ENCODE data around the gene TTC28.
"Not testable (repeated sequence)": the region's sequence is repeated elsewhere in the genome, so short reads cannot be mapped to it uniquely, and the experiment has no call there.

Gene TTC28

DNA sequence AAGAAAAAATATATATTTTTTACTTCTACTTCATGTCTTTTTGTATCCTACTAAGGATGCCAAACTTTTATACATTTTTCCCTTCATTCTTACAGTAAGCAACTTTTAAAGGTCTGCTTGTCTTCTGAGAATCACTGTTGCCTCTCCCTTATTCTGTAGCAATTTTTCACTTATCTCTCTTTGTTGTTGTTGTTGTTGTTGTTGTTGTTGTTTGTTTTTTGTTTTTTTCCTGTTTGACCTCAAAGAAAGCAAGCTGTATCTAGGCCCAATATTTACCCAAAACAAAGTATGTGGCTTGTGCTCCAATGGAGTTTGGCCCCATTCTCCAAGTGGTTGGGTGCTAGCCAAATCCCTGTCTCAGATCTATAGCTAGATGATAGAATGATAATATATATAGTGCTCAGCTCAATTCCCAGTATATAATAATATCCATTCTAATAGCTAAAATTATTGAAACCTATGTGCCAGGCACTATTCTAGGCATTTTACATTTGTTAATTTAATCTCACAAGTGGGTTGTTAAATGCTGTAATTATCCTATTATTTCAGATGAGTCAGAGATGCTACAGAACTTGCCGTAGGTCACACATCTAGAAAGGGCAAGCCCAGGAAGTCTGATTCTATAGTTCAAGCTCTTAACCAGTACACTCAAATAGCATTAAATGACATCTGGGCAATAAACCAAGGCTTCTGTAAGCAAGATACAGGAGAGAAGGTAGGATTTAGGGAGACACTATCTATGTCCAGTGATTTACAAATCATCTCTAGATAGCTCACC, 555.5 kb downstream of the TTC28 start:
- no peak for DNase-seq

DNA sequence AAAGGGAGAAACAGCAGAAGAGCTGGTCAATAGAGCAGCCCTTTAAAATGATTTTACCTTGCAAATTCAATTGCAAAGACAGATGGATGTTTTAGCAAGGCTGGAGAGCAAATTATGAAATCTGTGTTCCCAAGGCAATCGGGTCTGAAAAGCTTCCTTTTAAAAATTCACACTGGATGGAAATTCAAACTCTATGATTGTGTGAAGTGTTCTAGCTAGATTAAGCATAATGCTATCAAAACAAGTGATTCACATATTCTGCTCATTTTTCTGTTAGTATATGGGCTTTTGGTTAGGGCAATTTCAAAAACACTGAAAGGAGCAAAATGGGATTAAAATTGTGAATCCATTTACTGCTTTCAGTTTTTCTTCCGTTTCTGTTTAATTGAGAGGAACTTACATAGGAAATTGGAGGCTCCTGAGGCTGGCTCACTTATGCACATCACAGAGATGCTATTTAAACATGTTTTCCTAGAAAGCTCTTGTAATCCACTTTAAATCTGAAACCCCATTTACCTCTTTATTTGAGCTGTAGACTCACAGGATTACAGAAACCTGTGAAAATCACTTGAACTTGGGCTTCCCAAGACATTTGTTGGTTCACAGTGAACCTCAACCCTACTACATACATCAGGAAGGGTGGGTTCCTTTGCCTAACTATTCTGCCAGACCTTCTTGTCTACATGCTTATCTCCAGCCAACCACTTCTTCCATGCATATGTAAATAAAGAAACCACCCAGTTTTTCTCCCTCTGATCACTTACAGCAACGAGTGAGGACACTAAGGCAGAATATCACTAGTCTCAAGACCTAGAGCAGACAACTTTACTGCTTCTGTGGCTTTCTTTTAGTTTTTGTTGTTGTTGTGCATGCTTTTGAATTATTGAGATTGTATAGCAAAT, 558.7 kb downstream of the TTC28 start:
- no peak for DNase-seq

DNA sequence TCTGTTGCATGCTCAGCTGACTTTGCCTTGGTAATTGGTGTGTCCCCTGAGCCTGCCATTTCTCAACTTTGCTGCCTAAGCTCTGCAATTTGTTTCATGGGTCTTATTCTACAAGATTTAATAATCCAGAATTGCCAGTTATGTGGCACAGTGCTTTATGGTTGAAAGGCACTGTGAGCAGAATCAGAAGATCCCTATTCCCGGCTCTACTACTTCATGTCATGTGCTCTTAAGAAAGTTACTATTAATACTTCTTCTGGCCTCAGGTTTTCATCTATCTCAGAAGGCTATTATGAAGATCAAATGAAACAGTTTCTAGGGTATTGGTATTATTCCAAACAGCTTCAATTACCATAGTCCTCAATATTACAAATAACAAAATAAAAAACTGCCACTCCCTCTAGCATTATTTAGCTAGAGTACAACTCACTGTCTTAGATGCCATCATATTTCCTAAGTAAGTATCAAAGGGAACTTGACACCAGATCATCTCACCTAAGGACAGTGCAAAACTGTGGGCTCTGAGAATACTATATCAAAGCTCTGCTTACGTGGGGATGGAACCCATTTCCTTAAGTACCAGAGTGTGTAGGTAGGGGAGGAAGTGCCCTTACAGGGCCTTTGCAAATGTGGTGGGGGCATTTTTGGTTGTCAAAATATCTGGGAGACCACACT, 560.5 kb downstream of the TTC28 start:
- DNase-seq, result no peak

DNA sequence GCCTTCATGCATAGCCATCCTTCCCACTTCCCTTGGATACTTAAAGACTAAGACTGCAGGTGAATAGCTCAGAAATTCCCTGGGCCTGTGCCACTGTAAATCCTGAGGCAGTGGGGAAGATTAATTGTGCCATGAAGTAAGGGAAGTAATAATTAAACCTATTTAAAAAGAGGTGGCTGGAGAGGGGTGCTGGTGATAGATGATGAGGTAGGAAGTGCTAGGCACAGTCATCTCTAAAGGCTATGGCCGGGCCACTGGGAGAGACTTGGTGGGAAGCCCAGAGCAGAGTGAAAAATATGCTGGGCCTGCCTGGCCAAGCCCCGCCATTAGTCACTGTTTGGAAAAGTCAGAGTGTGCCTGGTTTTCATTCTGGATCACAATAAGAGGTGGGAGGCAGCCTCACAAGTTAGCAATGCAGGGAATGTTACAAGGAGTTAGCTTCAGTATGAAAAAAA, 563.4 kb downstream of the TTC28 start:
- DNase-seq, result peak; percentile 14

DNA sequence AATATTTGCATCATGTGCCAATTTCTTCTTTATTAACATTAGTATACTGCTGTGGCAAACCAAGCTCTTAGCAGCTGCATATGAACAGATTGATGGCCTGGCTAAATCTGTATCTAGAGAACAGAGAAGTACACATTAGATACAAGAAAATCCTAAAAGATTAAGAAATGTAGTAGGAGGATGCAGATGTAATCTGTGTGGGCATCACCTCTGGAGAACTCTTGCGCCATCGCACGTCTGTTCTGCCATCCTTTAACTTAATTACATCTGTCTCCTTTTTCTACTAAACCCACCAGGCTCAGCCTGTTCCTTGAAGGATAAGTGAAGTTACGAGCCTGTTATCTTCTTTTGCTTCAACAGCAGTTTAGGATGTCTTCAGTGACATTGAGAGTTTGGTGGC, 564.2 kb downstream of the TTC28 start:
- DNase-seq, result no peak

DNA sequence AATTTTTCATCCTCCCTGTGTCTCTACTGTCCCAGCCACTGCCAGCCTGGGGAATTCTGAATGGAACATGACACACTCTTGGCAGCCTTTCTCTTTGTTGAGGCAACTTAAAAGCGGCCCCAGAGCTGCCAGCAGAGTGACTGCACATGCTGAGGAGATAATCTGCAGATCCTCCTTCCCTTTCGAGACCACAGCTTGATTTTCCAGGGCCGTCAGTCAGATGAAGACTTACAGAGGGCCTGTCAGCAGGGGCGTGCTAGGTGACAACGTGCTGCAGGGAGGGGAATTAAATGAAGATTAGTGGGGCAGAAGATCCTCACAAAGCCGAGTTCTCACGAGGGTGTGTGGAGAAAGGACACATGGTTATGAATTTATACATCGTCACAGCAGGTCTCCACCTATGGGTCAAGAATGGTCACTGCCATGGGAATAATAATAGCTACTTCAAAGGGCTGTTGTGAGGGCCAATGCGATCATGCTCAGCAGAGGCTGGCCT, 567.0 kb downstream of the TTC28 start:
- DNase-seq, result no peak

DNA sequence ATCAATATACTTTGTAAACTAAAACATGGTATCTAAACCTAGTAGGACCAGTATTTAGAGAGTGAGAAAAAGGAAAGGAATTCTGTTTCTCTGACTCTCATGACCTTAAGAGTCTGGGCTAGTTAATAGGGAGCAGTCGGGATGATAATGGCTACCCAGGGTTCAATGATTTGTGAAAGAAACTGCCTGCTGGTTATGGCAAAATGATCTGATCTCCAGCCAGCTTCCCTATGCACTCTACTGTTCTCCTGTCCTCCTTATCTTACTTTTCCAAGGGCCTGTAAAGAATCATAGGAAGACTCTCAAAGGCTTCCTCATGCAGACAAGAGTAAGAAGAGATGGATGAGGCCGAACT, 567.5 kb downstream of the TTC28 start:
- no peak for DNase-seq

DNA sequence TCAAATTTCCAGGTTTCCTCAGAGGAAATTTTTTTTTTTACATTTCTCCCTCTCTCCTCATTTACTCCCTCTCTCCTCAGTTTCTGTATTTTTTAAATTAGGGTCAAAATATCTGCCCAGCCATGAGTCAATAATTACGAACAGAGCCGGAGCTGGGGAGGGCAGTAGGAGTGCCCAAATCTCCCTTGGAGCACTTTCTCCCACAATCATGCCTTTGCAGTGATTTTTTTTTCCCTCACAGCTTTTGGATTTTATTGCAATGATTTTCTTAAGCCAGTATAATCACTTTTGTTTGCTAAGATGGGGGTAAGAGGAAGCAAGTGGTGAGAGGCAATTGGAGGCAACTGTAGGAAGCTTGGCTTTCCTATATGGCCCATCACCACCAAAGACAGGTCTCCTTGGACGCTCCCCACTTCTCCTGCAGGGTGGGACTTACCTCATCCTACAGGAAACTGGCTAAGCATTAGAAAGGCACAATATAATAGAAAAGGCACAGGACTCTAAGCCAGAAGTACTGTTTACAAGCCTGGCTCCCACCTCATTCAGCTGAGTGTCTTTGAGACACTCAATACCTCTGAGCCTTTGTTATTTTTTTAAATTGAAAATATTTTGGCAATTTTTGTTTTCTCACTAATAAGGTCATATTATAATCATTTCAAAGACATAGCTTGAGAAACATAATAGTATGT, 568.0 kb downstream of the TTC28 start:
- no peak for DNase-seq

DNA sequence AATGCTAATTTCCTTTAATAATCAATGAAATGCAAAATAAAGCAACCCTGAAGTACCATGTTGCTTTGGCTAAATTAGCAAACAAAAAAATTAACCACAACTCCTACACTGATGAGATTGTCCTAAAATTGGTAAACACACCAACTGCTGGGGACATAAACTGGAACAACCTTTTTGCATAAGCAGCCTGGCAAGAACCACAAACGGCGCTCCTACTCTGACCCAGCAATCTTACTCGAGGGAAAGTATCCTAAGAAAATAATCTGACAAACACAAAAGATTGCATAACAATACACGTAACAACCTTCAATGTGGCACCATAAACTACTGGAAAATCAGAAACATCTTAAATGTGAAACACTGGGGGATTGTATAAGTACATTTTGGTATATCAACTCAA, 570.8 kb downstream of the TTC28 start:
- no peak for DNase-seq

DNA sequence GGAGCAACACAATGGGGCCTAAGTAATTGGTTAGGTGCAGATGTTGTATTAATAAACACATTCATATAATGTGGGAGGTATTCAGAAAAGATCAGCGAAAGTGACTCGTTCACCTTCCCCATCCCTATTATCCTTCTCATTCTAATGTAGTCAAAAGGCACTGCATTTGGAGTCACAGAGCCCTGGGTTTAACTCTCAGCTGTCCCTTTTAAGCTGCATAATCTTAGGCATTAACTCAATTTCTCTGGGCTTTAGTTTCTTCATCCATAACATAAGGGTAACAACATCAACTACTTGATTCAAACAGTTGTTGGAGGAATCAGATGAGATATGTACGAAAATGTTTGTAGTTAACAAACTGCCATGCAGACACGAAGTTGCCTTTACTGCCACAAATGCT, 573.0 kb downstream of the TTC28 start:
- DNase-seq, result no peak

DNA sequence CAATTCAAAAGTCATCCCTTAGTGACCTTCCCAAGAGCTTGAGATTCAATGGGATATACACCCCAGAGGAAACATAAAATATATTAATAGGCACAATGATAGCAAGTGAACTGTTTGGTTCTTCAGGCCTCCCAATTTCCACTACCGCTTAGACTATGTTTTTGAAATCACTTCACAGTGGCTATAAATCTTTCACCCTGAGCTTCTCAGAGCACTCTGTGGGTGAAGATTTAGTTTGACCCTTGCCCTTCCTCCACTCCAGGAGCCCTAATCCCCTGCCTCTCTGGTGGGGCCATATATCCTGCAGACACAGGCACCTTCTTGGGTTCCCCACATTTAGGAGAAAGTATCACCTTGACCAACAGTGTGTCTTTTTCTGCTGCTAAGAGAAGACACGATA, 573.7 kb downstream of the TTC28 start:
- DNase-seq, result no peak

DNA sequence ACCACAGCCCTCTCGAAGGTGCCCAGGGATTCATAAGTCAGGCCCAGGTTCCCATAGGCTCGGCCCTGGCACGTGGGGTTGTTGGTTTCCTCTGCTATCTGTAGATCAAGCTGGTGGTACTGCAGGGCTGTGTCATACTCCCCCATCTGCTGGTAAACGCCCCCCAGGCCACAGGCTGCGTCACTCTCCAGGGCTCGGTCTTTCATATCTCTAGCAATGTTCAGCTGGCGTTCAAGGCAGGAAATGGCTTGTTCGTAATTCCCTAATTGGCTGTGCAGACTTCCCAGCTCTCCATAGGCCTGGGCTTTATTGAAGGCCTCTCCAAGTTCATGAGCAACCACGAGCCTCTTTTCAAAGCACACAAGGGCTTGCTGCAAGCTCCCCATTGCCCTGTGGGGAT, 574.2 kb downstream of the TTC28 start:
- no peak for DNase-seq

DNA sequence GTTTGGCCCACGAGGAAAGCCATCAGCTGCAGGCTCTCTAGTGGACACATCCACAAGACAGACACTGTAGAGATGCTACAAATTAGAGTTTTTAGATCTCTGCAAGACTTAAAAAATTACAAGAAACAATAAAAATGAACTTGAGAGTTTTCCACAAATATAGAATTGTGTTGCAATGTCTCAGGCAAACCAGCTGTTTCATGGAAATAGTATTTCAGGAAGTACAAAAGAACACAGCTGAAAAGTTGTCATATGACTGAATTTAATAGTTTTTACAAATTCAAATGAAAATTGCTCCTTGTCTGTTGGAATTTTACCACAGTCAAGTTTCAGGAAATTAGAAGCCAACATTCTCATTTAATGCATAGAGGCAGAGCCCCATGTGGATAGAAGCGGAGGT, 576.0 kb downstream of the TTC28 start:
- no peak for DNase-seq

DNA sequence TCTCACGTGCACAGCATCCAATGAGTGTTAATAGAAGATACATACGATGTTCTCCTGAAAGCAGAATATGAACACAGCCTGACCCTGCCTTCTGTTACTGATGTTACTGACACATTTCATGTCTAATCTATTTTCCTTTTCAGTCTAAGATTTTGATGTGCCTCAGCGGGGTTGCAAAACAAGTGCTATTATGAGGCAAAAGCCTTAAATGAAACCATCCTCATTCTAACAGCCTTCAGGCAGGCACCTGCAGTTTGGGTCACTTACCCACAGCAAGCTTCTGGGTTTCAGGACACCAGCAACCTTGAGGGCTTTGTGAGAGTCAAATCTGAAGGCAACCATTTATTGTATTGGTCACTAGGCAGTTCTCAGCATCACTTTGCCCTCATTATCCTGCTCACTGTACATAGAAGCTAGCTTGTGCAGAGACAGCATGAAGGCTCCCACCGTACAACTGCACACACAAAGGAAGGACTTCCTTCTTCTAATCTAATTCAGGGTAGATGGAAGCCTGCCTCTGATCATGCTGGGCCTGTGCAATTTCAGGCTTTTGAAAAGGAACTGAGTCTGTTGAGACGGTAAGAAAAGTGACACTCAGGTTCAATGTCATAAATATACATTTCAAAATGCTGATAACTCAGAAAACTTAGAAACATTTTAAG, 577.4 kb downstream of the TTC28 start:
- no peak for DNase-seq

DNA sequence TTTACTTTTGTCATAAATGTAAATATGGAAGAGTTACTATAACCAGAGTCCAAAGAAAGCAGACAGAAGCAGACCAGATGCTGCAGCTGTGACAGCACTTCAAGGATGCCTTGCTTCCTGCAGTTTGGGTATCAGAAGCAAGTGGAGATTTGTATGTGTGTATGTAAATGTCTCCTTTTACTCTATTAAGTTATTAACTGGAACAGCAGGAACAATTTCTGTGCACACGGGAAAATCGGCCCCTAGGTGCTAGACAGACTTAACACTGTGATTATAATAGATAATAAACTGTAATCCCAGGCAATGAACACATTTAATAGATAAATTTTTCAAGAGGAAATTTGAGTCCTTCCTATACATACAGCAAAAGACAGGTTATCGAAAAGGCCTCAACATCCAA, 582.0 kb downstream of the TTC28 start:
- no peak for DNase-seq

DNA sequence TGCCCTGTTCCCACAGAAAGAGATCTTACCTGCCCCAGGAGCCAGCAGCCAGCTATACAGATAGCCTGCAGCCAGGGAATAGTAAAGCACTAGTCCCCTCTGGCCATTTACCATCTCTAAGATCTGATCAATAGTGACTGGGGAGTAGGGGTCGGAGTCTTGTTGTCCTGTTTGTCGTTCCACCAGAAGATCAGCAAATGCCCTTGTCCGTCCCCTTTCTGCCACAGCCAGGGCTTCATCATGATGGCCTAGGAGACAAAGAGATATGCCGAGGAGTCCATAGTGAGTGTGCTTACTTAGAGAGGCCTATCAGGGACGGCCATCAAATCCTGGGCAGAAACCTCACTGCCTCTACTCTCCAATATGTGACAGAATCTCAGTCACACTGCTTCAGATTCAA, 583.5 kb downstream of the TTC28 start:
- DNase-seq, result no peak

DNA sequence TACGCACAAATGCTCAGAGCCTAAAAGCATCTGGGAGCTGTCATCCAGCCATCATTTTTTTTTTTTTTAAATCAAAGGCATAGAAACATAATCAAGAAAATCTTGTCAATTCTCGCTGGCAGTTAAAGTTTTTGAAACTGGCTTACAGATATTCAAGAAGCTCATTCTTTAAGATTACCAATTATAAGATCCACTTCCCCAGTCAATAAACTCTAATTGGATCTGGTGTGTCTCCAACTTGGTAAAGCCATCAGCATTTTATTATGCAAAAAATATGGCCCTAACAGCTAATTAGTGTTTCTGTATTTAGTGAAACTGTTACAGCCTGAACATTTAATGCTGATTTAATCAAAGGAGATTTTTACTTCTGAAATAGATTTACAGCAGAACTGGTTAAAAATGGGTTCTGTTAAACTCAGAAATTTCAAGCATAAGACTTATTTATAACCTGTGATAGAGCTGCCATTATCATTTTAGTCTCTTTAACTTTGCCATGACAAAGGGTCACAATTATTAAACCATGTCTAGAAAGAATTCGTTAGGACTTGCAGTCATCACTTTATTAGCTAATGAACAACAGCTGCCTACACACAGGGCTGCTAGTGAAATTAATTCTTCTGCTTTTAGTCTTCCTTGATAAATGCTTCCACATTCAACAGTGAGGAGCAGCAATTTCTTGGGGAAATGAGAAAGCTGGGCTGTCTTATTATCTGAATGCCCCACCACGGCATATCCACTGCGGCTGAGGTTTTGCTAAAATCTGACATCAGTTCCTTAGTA, 584.1 kb downstream of the TTC28 start:
- DNase-seq, result no peak

DNA sequence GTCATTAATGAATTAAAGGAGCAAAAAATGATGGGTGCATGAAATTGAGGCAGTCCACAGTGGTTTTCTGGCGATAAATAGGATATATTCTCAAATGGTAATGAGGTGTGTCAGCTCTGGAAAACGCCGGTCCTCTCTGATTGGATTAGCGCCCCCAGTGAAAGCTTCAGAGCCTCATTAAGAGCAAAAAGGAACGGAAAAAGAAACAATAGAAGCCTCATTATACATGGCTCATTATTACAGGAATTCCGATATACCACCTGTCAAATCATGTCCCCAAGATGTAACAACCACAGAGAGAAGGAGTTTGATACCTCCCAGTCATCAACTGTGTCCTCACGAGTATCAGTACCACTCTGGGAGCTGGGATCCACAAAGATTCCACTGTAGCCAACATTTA, 584.9 kb downstream of the TTC28 start:
- DNase-seq, result no peak

DNA sequence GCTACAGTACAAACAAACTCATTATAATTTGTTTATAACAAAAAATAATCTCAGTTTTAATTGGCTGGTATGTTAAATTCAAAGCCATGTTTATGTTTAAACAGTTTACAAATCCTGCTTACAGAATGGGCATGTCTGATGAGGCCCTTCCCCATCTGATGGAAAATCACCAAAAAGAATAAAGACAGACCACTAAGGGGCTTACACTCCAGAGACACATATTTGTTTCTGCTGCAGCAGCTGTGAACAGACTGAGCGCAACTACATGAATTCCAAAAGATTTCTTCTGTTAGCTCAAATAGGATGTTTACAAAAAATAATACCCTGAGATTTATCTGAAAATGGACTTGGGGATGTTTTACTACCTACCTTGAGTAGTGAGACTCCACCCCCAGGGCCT, 585.9 kb downstream of the TTC28 start:
- no peak for DNase-seq

DNA sequence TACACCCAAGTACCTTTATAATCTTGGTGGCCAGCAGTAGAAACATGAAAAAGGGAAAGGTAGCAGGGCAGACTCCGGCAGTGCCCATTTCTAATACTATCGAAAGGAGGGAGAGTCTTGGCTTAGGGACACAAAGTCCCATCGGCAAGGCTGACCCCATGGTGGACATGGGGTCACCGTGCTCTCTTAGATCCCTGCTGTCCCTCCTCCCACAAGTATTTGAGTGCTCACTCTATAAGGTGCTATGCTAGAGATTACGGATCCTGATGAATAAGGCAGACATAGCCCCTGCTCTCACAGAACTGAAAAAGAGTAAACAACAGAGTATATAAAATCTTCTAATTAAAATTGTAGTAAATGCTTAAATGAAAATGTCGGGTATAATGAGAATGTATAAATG, 588.2 kb downstream of the TTC28 start:
- no peak for DNase-seq

DNA sequence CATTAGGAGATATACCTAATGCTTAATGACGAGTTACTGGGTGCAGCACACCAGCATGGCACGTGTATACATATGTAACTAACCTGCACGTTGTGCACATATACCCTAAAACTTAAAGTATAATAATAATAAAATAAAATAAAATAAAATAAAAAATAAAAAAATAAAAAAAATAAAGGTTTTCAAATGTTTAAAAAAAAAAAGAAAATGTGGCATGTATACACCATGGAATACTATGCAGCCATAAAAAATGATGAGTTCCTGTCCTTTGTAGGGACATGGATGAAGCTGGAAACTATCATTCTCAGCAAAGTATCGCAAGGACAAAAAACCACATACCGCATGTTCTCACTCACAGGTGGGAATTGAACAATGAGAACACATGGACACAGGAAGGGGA, 590.1 kb downstream of the TTC28 start:
- not testable (repeated sequence) for DNase-seq

DNA sequence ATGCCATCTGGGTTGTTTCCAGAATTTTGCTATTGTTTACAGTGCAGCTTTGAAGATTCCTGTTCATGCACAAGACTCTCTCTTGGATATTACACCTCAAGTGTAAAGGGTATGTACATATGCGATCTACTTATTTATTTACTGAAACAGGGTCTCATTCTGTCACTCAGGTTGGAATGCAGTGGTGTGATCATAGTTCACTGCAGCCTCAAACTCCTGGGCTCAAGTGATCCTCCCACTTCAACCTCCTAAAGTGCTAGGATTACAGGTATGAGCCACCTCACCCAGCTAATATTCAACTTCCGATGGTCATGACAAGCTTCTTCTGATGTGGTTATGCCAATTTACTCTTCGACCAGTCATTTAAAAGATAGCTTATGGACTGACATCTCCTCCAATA, 602.5 kb downstream of the TTC28 start:
- no peak for DNase-seq
